Liver (tissue), 3 donors: Measurements from ENCODE around the gene SLFN12L.

ENCODE experiments used
- CTCF ChIP-seq: fragments of 150-350 bp; IDR thresholded peaks from 2 replicates; pipeline ENCODE4 v1.5.1; 2017; ENCODE audit warnings: improper control_type of control experiment, low read depth, low read length; ENCODE audit not compliant: missing input control
- FOXA1 ChIP-seq: IDR thresholded peaks from 2 replicates; pipeline ENCODE4 v1.6.1; 2016; ENCODE audit warnings: antibody characterized with exemption
- HNF4G ChIP-seq: IDR thresholded peaks from 2 replicates; pipeline ENCODE4 v1.6.1; 2016; ENCODE audit warnings: antibody characterized with exemption
- RAD21 ChIP-seq, 2 donors: IDR thresholded peaks; 2 replicates each; pipeline ENCODE4 v1.6.1; 2016; ENCODE audit warnings: antibody characterized with exemption in 2 of 2, mild to moderate bottlenecking in 2 of 2
- REST ChIP-seq: IDR thresholded peaks from 2 replicates; pipeline ENCODE4 v1.6.1; 2016; ENCODE audit warnings: antibody characterized with exemption, mild to moderate bottlenecking
- SP1 ChIP-seq: IDR thresholded peaks from 2 replicates; pipeline ENCODE4 v1.6.1; 2018; ENCODE audit warnings: antibody characterized with exemption, mild to moderate bottlenecking
- YY1 ChIP-seq: IDR thresholded peaks from 2 replicates; pipeline ENCODE4 v1.6.1; 2016; ENCODE audit warnings: antibody characterized with exemption, mild to moderate bottlenecking
- donor health status: healthy.
- donor health status: healthy.

GRCh38 chr17:35521150-35521549 is 16.3 kb downstream of the SLFN12L start:
- TF ChIP-seq CTCF: no peak
- no peak for TF ChIP-seq FOXA1
- TF ChIP-seq SP1: no peak
- TF ChIP-seq RAD21 (IDR thresholded peaks at IDR 0.05): no peak
- TF ChIP-seq HNF4G: no peak
- TF ChIP-seq REST: no peak
- no peak for TF ChIP-seq YY1
